ENCODE measurements around the gene PPDPF. TPM values are rescaled to one million over a fixed set of nuclear protein-coding genes. Genes with fewer than 3 reads are reported as not detected.

Gene PPDPF
- total and polyA plus RNA-seq, 11 donors, result 182 to 442 (median 269) TPM

DNA sequence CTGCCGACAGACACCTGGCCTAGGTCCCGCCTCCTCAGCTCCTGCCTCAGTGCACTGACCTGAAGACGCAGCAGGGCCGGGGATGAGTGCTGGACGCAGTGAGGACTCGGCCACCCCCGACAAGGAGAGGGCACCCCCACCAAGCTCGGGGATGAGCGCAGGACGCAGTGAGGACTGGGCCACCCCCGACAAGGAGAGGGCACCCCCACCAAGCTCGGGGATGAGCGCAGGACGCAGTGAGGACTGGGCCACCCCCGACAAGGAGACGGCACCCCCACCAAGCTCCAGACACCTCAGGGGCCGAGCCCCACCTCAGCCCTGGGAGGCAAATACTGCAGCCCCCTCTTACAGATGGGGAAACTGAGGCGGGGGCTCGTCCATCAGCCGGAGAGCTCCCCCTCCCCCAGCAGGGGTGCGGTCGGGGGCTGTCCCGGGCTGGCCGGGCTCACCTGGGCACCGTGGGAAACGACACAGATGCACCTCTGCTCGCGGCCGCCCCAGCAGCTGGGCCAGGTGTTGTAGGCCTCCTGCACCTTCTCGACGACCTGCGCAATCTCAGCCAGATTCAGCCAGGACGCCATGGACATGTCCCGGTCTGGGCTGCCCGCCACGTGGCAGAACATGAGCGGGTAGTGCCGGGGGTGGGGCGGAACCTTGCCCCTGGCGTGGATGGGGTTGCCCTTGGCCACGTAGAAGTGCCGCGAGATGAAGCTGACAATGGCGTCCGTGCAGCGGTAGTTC, 46.0 kb downstream of the PPDPF start:
- WGBS, 4 donors, result 90 to 93% (median 91%) methylated on average over 25 to 46 of the region's 46 CpGs
- TF ChIP-seq, protein P1, sequence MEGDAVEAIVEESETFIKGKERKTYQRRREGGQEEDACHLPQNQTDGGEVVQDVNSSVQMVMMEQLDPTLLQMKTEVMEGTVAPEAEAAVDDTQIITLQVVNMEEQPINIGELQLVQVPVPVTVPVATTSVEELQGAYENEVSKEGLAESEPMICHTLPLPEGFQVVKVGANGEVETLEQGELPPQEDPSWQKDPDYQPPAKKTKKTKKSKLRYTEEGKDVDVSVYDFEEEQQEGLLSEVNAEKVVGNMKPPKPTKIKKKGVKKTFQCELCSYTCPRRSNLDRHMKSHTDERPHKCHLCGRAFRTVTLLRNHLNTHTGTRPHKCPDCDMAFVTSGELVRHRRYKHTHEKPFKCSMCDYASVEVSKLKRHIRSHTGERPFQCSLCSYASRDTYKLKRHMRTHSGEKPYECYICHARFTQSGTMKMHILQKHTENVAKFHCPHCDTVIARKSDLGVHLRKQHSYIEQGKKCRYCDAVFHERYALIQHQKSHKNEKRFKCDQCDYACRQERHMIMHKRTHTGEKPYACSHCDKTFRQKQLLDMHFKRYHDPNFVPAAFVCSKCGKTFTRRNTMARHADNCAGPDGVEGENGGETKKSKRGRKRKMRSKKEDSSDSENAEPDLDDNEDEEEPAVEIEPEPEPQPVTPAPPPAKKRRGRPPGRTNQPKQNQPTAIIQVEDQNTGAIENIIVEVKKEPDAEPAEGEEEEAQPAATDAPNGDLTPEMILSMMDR (IDR thresholded peaks at IDR 0.05), result no peak
- TF ChIP-seq POLR2A (IDR thresholded peaks at IDR 0.05), result no peak
- peaks cover 4 to 75% (median 40%) of the 10 kb centered on the region in 9 donors for H3K36me3 ChIP-seq
- no peaks in the 10 kb centered on the region for H3K9me3 ChIP-seq
- DNase-seq (no peak), ATAC-seq (peak in 2 of 4 donors; percentile 23 to 28)
- H3K4me3 ChIP-seq, result no peak overlapping the region
- no peak overlapping the region for H3K27ac ChIP-seq
- no peaks in the 10 kb centered on the region for H3K27me3 ChIP-seq
- intact Hi-C loops (cut with DNase I), result no loop called here
- peaks cover 0 to 29% (median 0%) of the 10 kb centered on the region in 12 donors for H3K4me1 ChIP-seq

DNA sequence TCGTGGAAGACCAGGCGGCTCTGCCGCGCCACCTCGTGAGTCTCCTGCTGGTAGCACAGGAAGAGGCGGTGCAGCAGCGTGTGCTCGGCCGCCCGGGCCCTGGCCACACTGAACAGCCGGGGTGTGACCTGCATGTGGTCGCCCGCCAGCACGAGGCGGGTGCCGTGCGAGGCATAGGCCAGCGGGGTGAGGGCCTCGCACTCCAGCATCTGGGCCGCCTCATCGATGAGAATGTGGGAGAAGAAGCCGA, 46.5 kb downstream of the PPDPF start:
- H3K4me1 ChIP-seq, result peaks cover 0 to 30% (median 0%) of the 10 kb centered on the region in 12 donors

DNA sequence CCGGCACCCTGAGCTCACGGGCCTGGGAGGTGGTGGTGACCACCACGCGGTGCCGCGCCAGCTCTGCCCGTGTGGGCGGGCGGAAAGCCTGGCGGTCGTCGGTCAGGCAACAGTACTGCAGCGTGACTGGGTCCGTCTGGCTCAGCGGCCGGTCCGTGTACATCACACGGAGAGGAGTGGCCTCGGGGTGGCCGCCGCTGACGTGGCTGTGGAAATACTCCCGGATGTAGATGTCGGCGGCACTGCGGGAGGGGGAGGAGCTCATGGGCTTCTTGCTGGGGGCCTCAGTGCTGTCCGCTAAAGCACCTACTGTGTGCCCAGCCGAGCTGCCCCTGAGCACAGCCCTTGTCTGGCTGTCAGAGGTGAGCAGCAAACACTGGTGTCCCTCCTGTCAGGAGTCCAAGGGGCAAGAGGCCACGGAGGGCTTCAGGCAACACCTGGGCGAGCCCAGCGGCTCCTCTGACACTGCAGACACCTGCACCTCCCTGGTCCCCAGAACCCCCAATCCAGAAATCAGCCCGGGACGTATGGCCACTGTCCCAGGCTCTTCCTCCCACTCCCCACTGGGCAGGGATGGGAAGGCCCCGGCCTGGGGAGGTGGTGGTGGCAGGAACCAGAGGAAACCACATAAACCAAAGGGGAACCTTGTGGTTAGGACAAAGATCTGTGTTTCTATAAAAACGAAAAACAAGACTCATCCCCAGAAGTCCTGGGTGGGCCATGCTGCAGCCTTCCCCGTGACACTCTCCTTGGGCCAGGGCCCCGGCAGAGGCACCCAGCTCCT, 47.0 kb downstream of the PPDPF start:
- Histone ChIP-seq H3K27me3 (peaks cover 0 to 8% (median 0%) of the 10 kb centered on the region in 9 donors), H3K4me3 (peak overlapping the region in 2 of 12 donors; percentile 3 to 39), H3K36me3 (peaks cover 0 to 73% (median 36%) of the 10 kb centered on the region in 9 donors), H3K4me1 (peaks cover 0 to 35% (median 1%) of the 10 kb centered on the region in 12 donors), H3K9me3 (no peaks in the 10 kb centered on the region), H3K27ac (peak overlapping the region in 1 of 12 donors; percentile 46)
- peak in 2 of 5 donors; percentile 58 to 62 for DNase-seq
- WGBS, 4 donors, result 84 to 91% (median 87%) methylated on average over 23 to 37 of the region's 37 CpGs
- no peak for TF ChIP-seq POLR2A (IDR thresholded peaks at IDR 0.05)
- intact Hi-C loops (cut with DNase I), result no loop called here
- peak in 3 of 4 donors; percentile 31 to 61 (median 37) for ATAC-seq

More for the DNA sequence above, 46.5 kb downstream of the PPDPF start:
- ATAC-seq (peak in 1 of 4 donors; percentile 2), DNase-seq (no peak)
- intact Hi-C loops (cut with DNase I), result no loop called here
- Histone ChIP-seq H3K9me3 (no peaks in the 10 kb centered on the region), H3K27ac (no peak overlapping the region), H3K27me3 (peaks cover 0 to 3% (median 0%) of the 10 kb centered on the region in 9 donors), H3K36me3 (peaks cover 4 to 73% (median 37%) of the 10 kb centered on the region in 9 donors), H3K4me3 (no peak overlapping the region)
- WGBS, 4 donors, result 92 to 96% (median 94%) methylated on average over 14 to 22 of the region's 22 CpGs
- TF ChIP-seq, protein P1 (IDR thresholded peaks at IDR 0.05), result no peak
- no peak for TF ChIP-seq POLR2A (IDR thresholded peaks at IDR 0.05)

DNA sequence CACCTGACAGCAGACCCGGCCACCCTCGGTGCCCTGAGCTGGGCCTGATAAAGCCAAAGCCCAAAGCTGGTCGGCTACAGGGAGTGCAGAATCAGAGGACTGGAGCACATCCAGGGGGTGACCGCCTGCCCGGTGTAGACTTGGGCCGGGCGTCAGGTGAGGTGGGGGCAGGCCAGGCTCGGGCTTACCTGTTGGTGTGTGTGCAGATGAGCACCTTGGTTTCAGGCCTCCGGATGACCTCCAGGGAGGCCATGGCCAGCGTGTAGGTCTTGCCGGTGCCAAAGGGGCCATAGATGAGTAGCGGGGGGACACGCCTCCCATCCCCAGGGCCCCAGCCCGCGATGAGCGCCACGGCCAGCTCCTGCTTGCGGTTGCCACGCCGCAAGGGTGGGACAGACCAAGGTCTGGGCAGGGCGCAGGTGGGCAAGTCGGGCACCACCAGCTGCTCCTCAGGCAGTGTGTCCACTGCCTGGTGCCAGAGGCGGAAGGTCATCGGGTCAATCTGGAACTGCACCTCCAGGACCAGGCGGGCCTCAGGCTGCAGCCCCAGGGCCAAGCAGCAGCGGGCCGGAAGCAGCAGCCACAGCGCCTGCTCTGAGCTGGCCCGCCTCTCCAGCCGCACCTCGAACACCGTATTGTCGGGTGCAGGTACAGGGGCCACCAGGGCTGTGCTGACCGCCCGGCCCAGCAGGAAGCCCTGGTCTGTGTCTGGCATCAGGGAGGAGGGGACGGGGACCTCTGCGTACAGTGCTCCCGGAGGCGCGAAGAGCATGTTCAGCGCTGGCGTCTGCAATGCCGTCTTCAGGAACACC, 47.8 kb downstream of the PPDPF start:
- H3K9me3 ChIP-seq, result no peaks in the 10 kb centered on the region
- intact Hi-C loops (cut with DNase I), result no loop called here
- no peak for DNase-seq
- 84 to 91% (median 88%) methylated on average over 25 to 43 of the region's 43 CpGs for WGBS, 4 donors
- TF ChIP-seq, protein P1 (IDR thresholded peaks at IDR 0.05), result no peak
- TF ChIP-seq POLR2A (IDR thresholded peaks at IDR 0.05), result no peak
- H3K4me3 ChIP-seq, result peak overlapping the region in 2 of 12 donors; percentile 3 to 39
- peak overlapping the region in 1 of 12 donors; percentile 15 for H3K27ac ChIP-seq
- H3K27me3 ChIP-seq, result peaks cover 0 to 10% (median 0%) of the 10 kb centered on the region in 9 donors
- H3K4me1 ChIP-seq, result peaks cover 0 to 43% (median 8%) of the 10 kb centered on the region in 12 donors
- peak in 1 of 4 donors; percentile 7 for ATAC-seq
- H3K36me3 ChIP-seq, result peaks cover 0 to 68% (median 28%) of the 10 kb centered on the region in 9 donors
